OCI-LY3 (cell line): ENCODE results near the gene PTPRN2.

ENCODE experiments used
- H2AFZ ChIP-seq: fragments of 200-600, 300-600 bp; shearing (Covaris generic); 2 replicates; pipeline ENCODE4 v1.6.0; 2014; ENCODE audit warnings: antibody characterized with exemption, low read depth, low read length
- H3K27ac ChIP-seq: fragments of 200-600, 300-600 bp; sonication (generic); 2 replicates; pipeline ENCODE4 v1.5.1; 2014; ENCODE audit warnings: mild to moderate bottlenecking, low read length, moderate library complexity, mixed read lengths
- H3K27me3 ChIP-seq: fragments of 200-600, 300-600 bp; sonication (generic); 2 replicates; pipeline ENCODE4 v1.6.1; 2014; ENCODE audit warnings: low read depth, low read length, mixed read lengths
- H3K36me3 ChIP-seq: fragments of 200-600, 300-600 bp; sonication (generic); replicated peaks from 2 replicates; pipeline ENCODE3; 2014; ENCODE audit warnings: low read depth, low read length, mixed read lengths
- H3K4me1 ChIP-seq: fragments of 300-600, 200-600 bp; sonication (generic); 2 replicates; pipeline ENCODE4 v1.6.1; 2014; ENCODE audit warnings: low read length, mixed read lengths
- H3K4me2 ChIP-seq: fragments of 200-600, 300-600 bp; sonication (generic); 2 replicates; pipeline ENCODE4 v1.6.1; 2014; ENCODE audit warnings: low read length, mixed read lengths
- H3K4me3 ChIP-seq: fragments of 300-600, 200-600 bp; sonication (generic); 2 replicates; pipeline ENCODE4 v1.5.1; 2014; ENCODE audit warnings: antibody characterized with exemption, mild to moderate bottlenecking, low read length, moderate library complexity
- H3K79me2 ChIP-seq: fragments of 300-600, 200-600 bp; shearing (Covaris generic); 2 replicates; pipeline ENCODE4 v1.6.1; 2014; ENCODE audit warnings: mild to moderate bottlenecking, low read length, mixed read lengths
- H3K9ac ChIP-seq: fragments of 300-600, 200-600 bp; shearing (Covaris generic); 2 replicates; pipeline ENCODE4 v1.6.0; 2014; ENCODE audit warnings: mild to moderate bottlenecking, low read length, moderate library complexity
- H3K9me3 ChIP-seq: fragments of 200-600, 300-600 bp; shearing (Covaris generic); 2 replicates; pipeline ENCODE4 v1.6.1; 2014; ENCODE audit warnings: low read length, mixed read lengths; ENCODE audit not compliant: insufficient read depth
- H4K20me1 ChIP-seq: fragments of 200-600, 300-600 bp; sonication (generic); 2 replicates; pipeline ENCODE4 v1.6.1; 2016; ENCODE audit warnings: low read length, mixed read lengths; ENCODE audit not compliant: insufficient read depth
- CTCF ChIP-seq: fragments of 200-600, 300-600 bp; sonication (generic); IDR thresholded peaks from 2 replicates; pipeline ENCODE4 v1.5.1; 2014; ENCODE audit warnings: antibody characterized with exemption, low read length, low read depth
- EZH2phosphoT487 ChIP-seq: fragments of 200-600 bp; shearing (Covaris generic); IDR thresholded peaks from 2 replicates; pipeline ENCODE4 v1.6.1; 2018; ENCODE audit warnings: antibody characterized with exemption, mixed run types, low read depth

Gene PTPRN2

GRCh38 chr7:157693521-157694375 lies 893.9 kb downstream of the PTPRN2 start:
- Histone ChIP-seq H3K36me3 (no peaks in the 10 kb centered on the region), H2AFZ (no peak overlapping the region), H3K4me1 (no peaks in the 10 kb centered on the region), H3K4me3 (no peak overlapping the region), H4K20me1 (no peaks in the 10 kb centered on the region), H3K27ac (no peak overlapping the region), H3K4me2 (no peak overlapping the region), H3K79me2 (no peaks in the 10 kb centered on the region), H3K27me3 (no peaks in the 10 kb centered on the region), H3K9me3 (no peaks in the 10 kb centered on the region), H3K9ac (no peak overlapping the region)
- TF ChIP-seq EZH2phosphoT487 = no peak
- no peak for TF ChIP-seq CTCF

DNA sequence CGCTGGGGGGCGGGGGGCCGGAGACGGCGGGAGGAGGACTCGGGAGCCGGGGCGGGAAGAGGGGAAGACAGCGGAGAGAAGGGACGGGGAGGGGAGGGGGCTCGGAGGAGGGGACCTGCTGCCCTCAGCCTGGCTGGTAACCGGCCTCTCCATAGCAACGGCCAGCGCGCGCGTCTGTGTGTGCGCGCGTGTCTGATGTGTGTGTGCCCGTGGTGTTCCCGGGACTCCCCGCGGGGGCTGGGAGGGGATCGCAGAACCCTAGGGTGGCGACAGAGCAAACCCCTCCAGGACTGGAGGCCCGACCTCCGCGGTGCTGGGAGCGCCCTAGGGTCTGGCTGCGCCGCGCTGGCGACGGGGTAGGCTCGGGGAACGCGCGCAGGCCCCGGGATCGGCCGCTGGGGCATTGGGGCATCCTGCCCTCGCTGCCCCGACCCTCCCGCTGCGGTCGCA lies 894.5 kb downstream of the PTPRN2 start:
- H3K79me2 ChIP-seq = no peaks in the 10 kb centered on the region
- no peak overlapping the region for H2AFZ ChIP-seq
- H4K20me1 ChIP-seq = no peaks in the 10 kb centered on the region
- H3K4me3 ChIP-seq = no peak overlapping the region
- no peak overlapping the region for H3K4me2 ChIP-seq
- no peak overlapping the region for H3K9ac ChIP-seq
- H3K27me3 ChIP-seq = no peaks in the 10 kb centered on the region
- H3K4me1 ChIP-seq = no peaks in the 10 kb centered on the region
- no peaks in the 10 kb centered on the region for H3K36me3 ChIP-seq
- TF ChIP-seq CTCF = no peak
- TF ChIP-seq EZH2phosphoT487 = no peak
- no peak overlapping the region for H3K27ac ChIP-seq
- H3K9me3 ChIP-seq = no peaks in the 10 kb centered on the region

DNA sequence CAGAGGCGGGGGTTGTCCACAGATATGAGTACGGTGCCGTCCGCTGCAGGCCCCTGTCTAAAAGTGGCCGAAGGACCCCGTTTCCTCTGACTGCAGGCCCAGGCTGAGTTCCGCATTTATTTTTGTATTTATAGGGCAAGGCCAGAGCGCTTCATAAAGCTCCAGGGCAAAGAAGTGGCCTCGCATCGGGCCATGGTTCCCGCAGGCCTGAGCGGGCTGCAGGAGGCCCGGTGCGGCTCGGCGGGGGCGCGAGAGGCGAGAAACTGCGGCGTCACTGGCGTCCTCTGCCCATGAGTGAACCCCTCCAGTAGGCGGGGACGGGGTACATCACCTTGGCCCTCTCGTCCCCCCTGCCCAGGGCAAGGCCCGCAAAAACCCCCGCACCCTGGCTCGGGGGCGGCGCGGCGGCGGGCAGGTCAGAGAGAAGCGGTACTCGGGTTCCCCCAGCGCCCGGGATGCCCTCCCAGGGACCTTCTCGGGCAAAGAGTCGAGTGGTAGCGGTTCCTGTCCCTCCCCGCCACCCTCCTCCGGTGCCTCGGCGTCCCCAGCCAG lies 895.1 kb downstream of the PTPRN2 start:
- Histone ChIP-seq H3K4me2 (no peak overlapping the region), H3K9me3 (no peaks in the 10 kb centered on the region), H3K4me3 (no peak overlapping the region), H3K9ac (no peak overlapping the region), H2AFZ (no peak overlapping the region), H3K27ac (no peak overlapping the region), H3K79me2 (no peaks in the 10 kb centered on the region), H3K4me1 (no peaks in the 10 kb centered on the region), H3K36me3 (no peaks in the 10 kb centered on the region), H3K27me3 (no peaks in the 10 kb centered on the region), H4K20me1 (no peaks in the 10 kb centered on the region)
- TF ChIP-seq EZH2phosphoT487 = no peak
- no peak for TF ChIP-seq CTCF

GRCh38 chr7:157691586-157692459 lies 895.8 kb downstream of the PTPRN2 start:
- Histone ChIP-seq H3K27ac (no peak overlapping the region), H3K9ac (no peak overlapping the region), H2AFZ (no peak overlapping the region), H4K20me1 (no peaks in the 10 kb centered on the region), H3K4me2 (no peak overlapping the region), H3K9me3 (no peaks in the 10 kb centered on the region), H3K4me3 (no peak overlapping the region), H3K27me3 (no peaks in the 10 kb centered on the region), H3K36me3 (no peaks in the 10 kb centered on the region), H3K79me2 (no peaks in the 10 kb centered on the region), H3K4me1 (no peaks in the 10 kb centered on the region)
- no peak for TF ChIP-seq CTCF
